ENCODE measurements around the gene COL17A1.
A peak's percentile ranks its signal among the peaks of the same experiment; 100 is the strongest.

Gene COL17A1

GRCh38 chr10:104085801-104086400 is at the start of gene COL17A1:
TSS of gene COL17A1 (minus strand) at chr10:104085880. CDS start at chr10:104080673, 5,207 bp downstream.
- TF ChIP-seq CTCF (conservative IDR thresholded peaks at IDR 0.05; ENCODE audit: low read depth, low read length), result no peak
- no peak within 1 kb of the TSS for H3K4me3 ChIP-seq (ENCODE audit: low read length)

GRCh38 chr10:104130041-104130440 is 44.4 kb upstream of the COL17A1 start:
- TF ChIP-seq CTCF (conservative IDR thresholded peaks at IDR 0.05; ENCODE audit: low read depth, low read length), result no peak
- DNase-seq (ENCODE audit: low read depth), result no peak
- no peak overlapping the region for H3K4me3 ChIP-seq (ENCODE audit: low read length)

More at GRCh38 chr10:104085801-104086400, at the start of gene COL17A1:
- DNase-seq (ENCODE audit: low read depth), result no peak

- DNase-seq (ENCODE audit: low read depth), result no peak
- no peak for TF ChIP-seq CTCF (conservative IDR thresholded peaks at IDR 0.05; ENCODE audit: low read depth, low read length)
- no peak overlapping the region for H3K4me3 ChIP-seq (ENCODE audit: low read length)
Measured at GRCh38 chr10:104128214-104128613, 42.5 kb upstream of the COL17A1 start.

GRCh38 chr10:104127411-104127810 is 41.7 kb upstream of the COL17A1 start:
- TF ChIP-seq CTCF (conservative IDR thresholded peaks at IDR 0.05; ENCODE audit: low read depth, low read length), result peak; percentile 53
- no peak for DNase-seq (ENCODE audit: low read depth)
- no peak overlapping the region for H3K4me3 ChIP-seq (ENCODE audit: low read length)

- no peak for DNase-seq (ENCODE audit: low read depth)
- peak; percentile 47 for TF ChIP-seq CTCF (conservative IDR thresholded peaks at IDR 0.05; ENCODE audit: low read depth, low read length)
- no peak overlapping the region for H3K4me3 ChIP-seq (ENCODE audit: low read length)
Measured at GRCh38 chr10:104123397-104123796, 37.7 kb upstream of the COL17A1 start.

GRCh38 chr10:104122225-104123107 is 36.8 kb upstream of the COL17A1 start:
- peak overlapping the region; percentile 75 for H3K4me3 ChIP-seq (ENCODE audit: low read length)
- DNase-seq (ENCODE audit: low read depth), result no peak
- no peak for TF ChIP-seq CTCF (conservative IDR thresholded peaks at IDR 0.05; ENCODE audit: low read depth, low read length)

Data from retinal pigment epithelial cell (primary cell).